Stimulated activated CD8-positive, alpha-beta memory T cell treated with anti-CD3 and anti-CD28 coated beads, Interleukin-2, amount 100 ng/mL, for 48 hours (primary cell): Measurements from ENCODE around the gene PRR19.
"Not testable (repeated sequence)": the region's sequence is repeated elsewhere in the genome, so short reads cannot be mapped to it uniquely, and the experiment has no call there.

Experiments used
- DNase-seq, 2 donors: peaks; one replicate each; pipeline ENCODE4 v3.0.0-alpha.2; 2020; ENCODE audit warnings: low read depth in 2 of 2

The PRR19 gene

GRCh38 chr19:42301646-42302203, at the start of gene PRR19:
Gene PRR19, plus strand, starts transcription at chr19:42302132. Its CDS starts 7,453 bp downstream, at chr19:42309585.
- no peak for DNase-seq

GRCh38 chr19:42252365-42253244, 49.3 kb upstream of the PRR19 start:
- no peak for DNase-seq

GRCh38 chr19:42253245-42254088, 48.5 kb upstream of the PRR19 start:
- DNase-seq = no peak

- DNase-seq = peak; percentile 57 to 68
Observed at GRCh38 chr19:42254089-42254849, 47.7 kb upstream of the PRR19 start.

- peak; percentile 89 to 93 for DNase-seq
Observed at GRCh38 chr19:42254850-42255765, 46.8 kb upstream of the PRR19 start, which contains the start of gene ERF. Gene ERF, minus strand, starts transcription at chr19:42255128. Its CDS starts 129 bp downstream, at chr19:42254999.

GRCh38 chr19:42255766-42256745, 45.9 kb upstream of the PRR19 start:
- DNase-seq = no peak

GRCh38 chr19:42257842-42258241, 44.1 kb upstream of the PRR19 start:
- DNase-seq = not testable (repeated sequence)

GRCh38 chr19:42261763-42262162, 40.2 kb upstream of the PRR19 start:
- no peak for DNase-seq

GRCh38 chr19:42266105-42266504, 35.8 kb upstream of the PRR19 start:
- not testable (repeated sequence) for DNase-seq

- not testable (repeated sequence) for DNase-seq
Observed at GRCh38 chr19:42266928-42267603, 34.9 kb upstream of the PRR19 start.

GRCh38 chr19:42267644-42268141, 34.2 kb upstream of the PRR19 start:
- no peak for DNase-seq

GRCh38 chr19:42268142-42268703, 33.7 kb upstream of the PRR19 start:
- peak; percentile 95 to 96 for DNase-seq

- DNase-seq = peak; percentile 97 to 98
Observed at GRCh38 chr19:42268704-42269477, 33.0 kb upstream of the PRR19 start, which contains the start of gene CIC. Gene CIC, plus strand, starts transcription at chr19:42269252. Its CDS starts 2,532 bp downstream, at chr19:42271784.

- DNase-seq = no peak
Observed at GRCh38 chr19:42269478-42270345, 32.2 kb upstream of the PRR19 start.

- DNase-seq = peak in 1 of 2 donors; percentile 52
Observed at GRCh38 chr19:42270346-42271044, 31.4 kb upstream of the PRR19 start.
